ENCODE data around the gene PPM1H.
"Not testable (repeated sequence)": the region's sequence is repeated elsewhere in the genome, so short reads cannot be mapped to it uniquely, and the experiment has no call there.

PPM1H gene

GRCh38 chr12:62814243-62814642, 120.7 kb downstream of the PPM1H start:
- in situ Hi-C loops (cut with HindIII; ENCODE audit: low pct_ligation_motif_present, low pct_unique_long_range_greater_than_20kb, low sequenced_read_pairs), result no loop called here
- DNase-seq, result no peak

- in situ Hi-C loops (cut with HindIII; ENCODE audit: low pct_ligation_motif_present, low pct_unique_long_range_greater_than_20kb, low sequenced_read_pairs), result no loop called here
- peak; percentile 62 for DNase-seq
Observed at GRCh38 chr12:62813031-62813829, 121.7 kb downstream of the PPM1H start.

- in situ Hi-C loops (cut with HindIII; ENCODE audit: low pct_ligation_motif_present, low pct_unique_long_range_greater_than_20kb, low sequenced_read_pairs); DNase-seq: not testable (repeated sequence)
Observed at GRCh38 chr12:62811481-62811880, 123.5 kb downstream of the PPM1H start.

GRCh38 chr12:62808166-62808879, 126.6 kb downstream of the PPM1H start:
- in situ Hi-C loops (cut with HindIII; ENCODE audit: low pct_ligation_motif_present, low pct_unique_long_range_greater_than_20kb, low sequenced_read_pairs), result no loop called here
- DNase-seq, result no peak

- in situ Hi-C loops (cut with HindIII; ENCODE audit: low pct_ligation_motif_present, low pct_unique_long_range_greater_than_20kb, low sequenced_read_pairs), result no loop called here
- no peak for DNase-seq
Observed at GRCh38 chr12:62806893-62807292, 128.1 kb downstream of the PPM1H start.

- in situ Hi-C loops (cut with HindIII; ENCODE audit: low pct_ligation_motif_present, low pct_unique_long_range_greater_than_20kb, low sequenced_read_pairs), result no loop called here
- no peak for DNase-seq
Observed at GRCh38 chr12:62806244-62806836, 128.6 kb downstream of the PPM1H start.

- no peak for DNase-seq
- in situ Hi-C loops (cut with HindIII; ENCODE audit: low pct_ligation_motif_present, low pct_unique_long_range_greater_than_20kb, low sequenced_read_pairs), result no loop called here
Observed at GRCh38 chr12:62805517-62805916, 129.4 kb downstream of the PPM1H start.

GRCh38 chr12:62803756-62804155, 131.2 kb downstream of the PPM1H start:
- no peak for DNase-seq
- in situ Hi-C loops (cut with HindIII; ENCODE audit: low pct_ligation_motif_present, low pct_unique_long_range_greater_than_20kb, low sequenced_read_pairs), result no loop called here

GRCh38 chr12:62802984-62803383, 132.0 kb downstream of the PPM1H start:
- DNase-seq, result no peak
- in situ Hi-C loops (cut with HindIII; ENCODE audit: low pct_ligation_motif_present, low pct_unique_long_range_greater_than_20kb, low sequenced_read_pairs), result no loop called here

GRCh38 chr12:62802321-62802720, 132.6 kb downstream of the PPM1H start:
- no peak for DNase-seq
- in situ Hi-C loops (cut with HindIII; ENCODE audit: low pct_ligation_motif_present, low pct_unique_long_range_greater_than_20kb, low sequenced_read_pairs), result no loop called here

GRCh38 chr12:62801796-62802195, 133.2 kb downstream of the PPM1H start:
- no peak for DNase-seq
- in situ Hi-C loops (cut with HindIII; ENCODE audit: low pct_ligation_motif_present, low pct_unique_long_range_greater_than_20kb, low sequenced_read_pairs), result no loop called here

GRCh38 chr12:62800707-62801400, 134.1 kb downstream of the PPM1H start:
- in situ Hi-C loops (cut with HindIII; ENCODE audit: low pct_ligation_motif_present, low pct_unique_long_range_greater_than_20kb, low sequenced_read_pairs), result no loop called here
- DNase-seq, result no peak

- in situ Hi-C loops (cut with HindIII; ENCODE audit: low pct_ligation_motif_present, low pct_unique_long_range_greater_than_20kb, low sequenced_read_pairs), result loop anchor here (25.0 kb wide), 1 partner anchor 363 kb away; no protein-coding TSS in a partner anchor
- DNase-seq, result no peak
Observed at GRCh38 chr12:62799766-62800406, 135.1 kb downstream of the PPM1H start.

- in situ Hi-C loops (cut with HindIII; ENCODE audit: low pct_ligation_motif_present, low pct_unique_long_range_greater_than_20kb, low sequenced_read_pairs), result loop anchor here (25.0 kb wide), 1 partner anchor 362 kb away; no protein-coding TSS in a partner anchor
Observed at GRCh38 chr12:62799126-62799736, 135.7 kb downstream of the PPM1H start.

GRCh38 chr12:62794218-62794583, 140.7 kb downstream of the PPM1H start:
- no peak for DNase-seq
- in situ Hi-C loops (cut with HindIII; ENCODE audit: low pct_ligation_motif_present, low pct_unique_long_range_greater_than_20kb, low sequenced_read_pairs), result loop anchor here (25.0 kb wide), 1 partner anchor 357 kb away; no protein-coding TSS in a partner anchor

More at GRCh38 chr12:62799126-62799736, 135.7 kb downstream of the PPM1H start:
- DNase-seq, result peak; percentile 82

- DNase-seq, result peak; percentile 95
- in situ Hi-C loops (cut with HindIII; ENCODE audit: low pct_ligation_motif_present, low pct_unique_long_range_greater_than_20kb, low sequenced_read_pairs), result loop anchor here (25.0 kb wide), 1 partner anchor 356 kb away; no protein-coding TSS in a partner anchor
Observed at GRCh38 chr12:62793256-62794217, 141.4 kb downstream of the PPM1H start.
